ENCODE data around the gene STAC.
"Not testable (repeated sequence)": the region's sequence is repeated elsewhere in the genome, so short reads cannot be mapped to it uniquely, and the experiment has no call there.

The STAC gene

DNA sequence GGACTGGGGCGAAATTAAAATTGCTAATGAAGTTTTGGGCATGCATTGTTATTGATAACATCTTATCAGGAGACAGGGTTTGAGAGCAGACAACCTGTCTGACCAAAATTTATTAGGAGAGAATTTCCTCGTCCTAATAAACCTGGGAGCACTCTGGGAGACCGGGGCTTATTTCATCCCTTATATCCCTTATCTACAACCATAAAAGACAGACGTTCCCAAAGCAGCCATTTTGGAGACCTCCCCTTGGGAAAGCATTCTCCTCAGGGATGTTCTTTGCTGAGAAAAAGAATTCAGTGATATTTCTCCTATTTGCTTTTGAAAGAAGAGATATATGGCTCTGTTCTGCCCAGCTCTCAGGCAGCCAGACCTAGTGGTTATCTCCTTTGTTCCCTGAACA lies 198.1 kb downstream of the STAC start:
- DNase-seq (ENCODE audit: low read depth in 3 of 3, low spot score in 1 of 3) = not testable (repeated sequence)

DNA sequence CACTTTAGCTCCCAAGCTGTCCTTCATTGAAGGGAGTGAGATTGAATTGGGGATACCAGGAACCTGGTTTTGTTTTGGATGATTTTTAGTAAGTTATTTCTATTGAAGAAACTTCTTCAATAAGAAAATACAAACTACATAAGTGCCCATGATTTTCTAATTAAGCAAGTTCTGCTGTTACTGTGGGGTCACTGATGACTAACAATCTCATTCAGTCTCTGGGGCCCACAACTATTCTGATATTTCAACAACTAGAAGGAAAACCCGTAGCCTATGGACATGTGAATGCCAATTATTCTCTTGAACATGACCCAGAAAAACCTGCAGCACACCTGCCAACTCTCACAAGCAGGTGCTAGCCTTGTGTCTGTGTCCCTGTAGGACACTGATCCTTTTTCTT lies 199.4 kb downstream of the STAC start:
- no peak for DNase-seq (ENCODE audit: low read depth in 3 of 3, low spot score in 1 of 3)

DNA sequence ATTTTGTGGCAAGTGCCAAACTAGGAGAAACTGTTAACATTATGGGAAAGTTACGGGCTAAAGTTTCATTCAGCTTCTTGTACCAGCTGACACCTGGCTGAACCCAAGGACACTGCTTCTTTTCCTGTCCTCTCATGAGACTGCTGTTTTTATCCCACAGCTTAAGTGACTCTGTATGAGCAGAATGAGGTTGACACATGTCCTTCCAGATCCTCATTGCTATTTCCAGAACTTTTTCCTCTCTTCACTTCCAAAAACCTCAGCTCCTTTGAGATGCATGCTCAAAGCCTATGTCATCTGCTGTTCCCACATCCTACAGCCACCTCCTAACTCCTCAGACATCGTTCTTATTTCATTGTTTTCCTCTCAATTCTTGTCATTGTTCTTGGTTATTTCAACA lies 200.4 kb downstream of the STAC start:
- no peak for DNase-seq (ENCODE audit: low read depth in 3 of 3, low spot score in 1 of 3)

DNA sequence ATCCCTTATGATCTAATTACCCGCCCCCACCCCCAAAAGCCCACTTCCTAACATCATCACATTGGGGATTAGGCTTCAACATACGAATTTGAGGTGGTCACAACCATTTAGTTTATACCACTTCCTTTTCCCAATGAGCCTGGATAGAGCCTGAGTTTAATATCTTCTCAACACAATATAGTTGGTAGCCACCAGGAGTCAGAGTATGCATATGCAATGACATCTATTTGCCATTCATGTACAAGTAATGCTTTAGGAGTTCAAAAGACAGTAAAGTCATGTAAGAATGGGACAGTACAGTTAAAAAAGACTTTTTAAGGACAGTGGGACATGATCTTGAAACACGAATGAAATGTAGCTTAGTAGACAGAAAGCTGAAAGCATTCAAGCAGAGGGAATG lies 211.7 kb downstream of the STAC start:
- DNase-seq (ENCODE audit: low read depth in 3 of 3, low spot score in 1 of 3) = no peak

DNA sequence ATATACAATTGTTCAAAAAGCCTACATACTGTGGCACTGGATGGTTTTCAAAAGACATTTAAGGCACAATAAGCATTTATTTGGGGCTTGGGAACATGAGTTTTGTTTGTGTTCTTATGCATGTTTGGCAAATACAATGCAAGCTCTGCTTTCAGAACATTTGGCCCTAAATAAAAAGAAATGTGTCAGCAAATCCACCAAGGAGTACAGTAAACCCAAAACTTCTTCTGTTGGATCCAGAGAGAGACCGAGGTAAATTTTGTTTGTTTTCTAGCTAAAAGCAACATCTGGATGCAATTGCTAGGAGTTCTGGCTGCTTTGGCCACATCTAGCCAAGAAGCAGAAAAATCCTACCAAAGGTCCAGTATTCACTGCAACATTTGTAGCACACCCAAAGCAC lies 215.2 kb downstream of the STAC start:
- no peak for DNase-seq (ENCODE audit: low read depth in 3 of 3, low spot score in 1 of 3)

DNA sequence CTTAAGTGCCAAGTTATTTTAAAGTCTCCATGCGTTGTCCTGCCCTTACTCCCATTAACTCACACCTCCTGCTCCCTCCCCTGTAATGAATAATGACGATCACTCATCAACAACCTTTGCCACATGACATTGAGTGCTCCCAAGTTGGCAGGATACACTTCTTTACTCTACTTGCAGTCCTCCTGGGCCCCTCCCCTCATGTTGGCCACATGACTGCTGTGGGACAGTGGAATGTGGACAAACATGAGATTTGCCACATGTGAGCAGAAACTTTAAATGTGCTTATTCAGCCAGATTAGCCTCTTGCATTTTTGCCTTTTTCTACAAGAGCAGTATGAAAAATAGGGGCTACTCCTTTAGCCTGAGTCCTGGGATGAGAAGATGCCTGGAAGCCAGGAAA lies 216.1 kb downstream of the STAC start:
- no peak for DNase-seq (ENCODE audit: low read depth in 3 of 3, low spot score in 1 of 3)

DNA sequence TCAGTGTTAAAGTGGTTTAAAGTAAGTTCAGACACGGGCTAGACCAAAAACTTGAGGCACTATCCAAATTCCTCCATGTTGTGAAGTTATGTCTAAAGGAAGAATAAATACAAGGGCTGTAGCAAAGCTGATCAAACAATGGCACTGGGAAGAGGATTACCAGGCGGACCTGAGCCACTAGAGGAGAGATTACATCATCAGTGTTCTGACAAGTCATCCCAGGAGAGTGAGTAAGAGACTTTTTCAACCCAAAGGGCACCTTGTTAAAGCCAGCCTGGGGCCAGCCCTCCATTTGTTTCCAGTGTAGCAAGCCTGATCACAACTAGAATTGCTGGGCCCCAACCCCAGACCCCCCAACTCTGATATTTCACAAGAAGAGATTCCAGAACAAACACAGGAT lies 217.1 kb downstream of the STAC start:
- no peak for DNase-seq (ENCODE audit: low read depth in 3 of 3, low spot score in 1 of 3)
